HFFc6 (cell line): ENCODE data around the gene MBD5. TPM values are rescaled to one million over a fixed set of nuclear protein-coding genes. Genes with fewer than 3 reads are reported as not detected.

ENCODE experiments used
- DNase-seq: peaks from one replicate; pipeline ENCODE4 v3.0.0-alpha.2; 2018
- H3K27ac Mint-ChIP-seq: 2 replicates; pipeline ENCODE4 v1.8.0; 2020; ENCODE audit warnings: mild to moderate bottlenecking, mixed read lengths
- H3K27me3 Mint-ChIP-seq: 2 replicates; pipeline ENCODE4 v1.8.0; 2021; ENCODE audit warnings: mild to moderate bottlenecking, moderate library complexity, mixed read lengths; ENCODE audit not compliant: insufficient read depth
- H3K36me3 Mint-ChIP-seq: 2 replicates; pipeline ENCODE4 v1.8.0; 2021; ENCODE audit warnings: low read depth, mixed read lengths
- H3K4me1 Mint-ChIP-seq: 2 replicates; pipeline ENCODE4 v1.8.0; 2020; ENCODE audit warnings: low read depth, mixed read lengths
- H3K4me3 Mint-ChIP-seq: 2 replicates; pipeline ENCODE4 v1.8.0; 2020; ENCODE audit warnings: mild to moderate bottlenecking, moderate library complexity, mixed read lengths
- H3K9me3 Mint-ChIP-seq: 2 replicates; pipeline ENCODE4 v1.8.0; 2020; ENCODE audit warnings: mild to moderate bottlenecking, mixed read lengths
- total RNA-seq, 6 experiments: library from RNA; stranded (reverse); fragmentation: NEBNext Ultra II Directional; extraction: Animal tissue kit (Norgen Biotek cat#: 25700); gene quantifications; 2 replicates in 1 of 6; 3 replicates in 5 of 6; pipeline ENCODE4 v1.2.3, GENCODE V29; 2021
- TF ChIP-seq, protein P1 (sequence below): fragments of 200-600 bp; sonication (generic); IDR thresholded peaks from 2 replicates; pipeline ENCODE4 v1.5.0; 2021; ENCODE audit warnings: antibody characterized with exemption, mild to moderate bottlenecking

MBD5 gene
- total RNA-seq, 6 experiments from 2014 or later: 29.1 to 41.0 (median 35.0) TPM

DNA sequence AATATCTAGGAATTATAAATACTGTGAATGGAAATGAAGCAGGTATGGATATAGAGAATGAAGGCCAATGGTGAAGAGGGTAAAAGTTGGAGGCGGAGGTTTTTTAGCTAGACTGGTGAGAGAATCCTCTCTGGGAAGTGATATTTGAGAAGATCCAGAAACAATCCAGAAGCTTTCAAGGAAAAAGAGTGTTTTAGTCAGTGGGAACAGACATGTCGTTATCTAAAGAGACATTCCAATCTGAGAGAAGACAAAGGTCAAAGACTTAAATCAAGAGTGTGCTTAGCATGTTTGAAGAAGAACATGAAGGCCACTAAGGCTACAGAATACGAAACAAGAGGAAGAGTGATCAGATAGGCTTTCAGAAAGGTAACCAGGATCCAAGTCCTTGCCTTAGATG, 211.0 kb downstream of the MBD5 start:
- H3K4me1 Mint-ChIP-seq: no peaks in the 10 kb centered on the region
- TF ChIP-seq, protein P1, sequence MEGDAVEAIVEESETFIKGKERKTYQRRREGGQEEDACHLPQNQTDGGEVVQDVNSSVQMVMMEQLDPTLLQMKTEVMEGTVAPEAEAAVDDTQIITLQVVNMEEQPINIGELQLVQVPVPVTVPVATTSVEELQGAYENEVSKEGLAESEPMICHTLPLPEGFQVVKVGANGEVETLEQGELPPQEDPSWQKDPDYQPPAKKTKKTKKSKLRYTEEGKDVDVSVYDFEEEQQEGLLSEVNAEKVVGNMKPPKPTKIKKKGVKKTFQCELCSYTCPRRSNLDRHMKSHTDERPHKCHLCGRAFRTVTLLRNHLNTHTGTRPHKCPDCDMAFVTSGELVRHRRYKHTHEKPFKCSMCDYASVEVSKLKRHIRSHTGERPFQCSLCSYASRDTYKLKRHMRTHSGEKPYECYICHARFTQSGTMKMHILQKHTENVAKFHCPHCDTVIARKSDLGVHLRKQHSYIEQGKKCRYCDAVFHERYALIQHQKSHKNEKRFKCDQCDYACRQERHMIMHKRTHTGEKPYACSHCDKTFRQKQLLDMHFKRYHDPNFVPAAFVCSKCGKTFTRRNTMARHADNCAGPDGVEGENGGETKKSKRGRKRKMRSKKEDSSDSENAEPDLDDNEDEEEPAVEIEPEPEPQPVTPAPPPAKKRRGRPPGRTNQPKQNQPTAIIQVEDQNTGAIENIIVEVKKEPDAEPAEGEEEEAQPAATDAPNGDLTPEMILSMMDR: no peak
- no peak for DNase-seq
- H3K4me3 Mint-ChIP-seq: no peak overlapping the region
- H3K36me3 Mint-ChIP-seq: peaks cover 21% of the 10 kb centered on the region
- H3K9me3 Mint-ChIP-seq: peaks cover 9% of the 10 kb centered on the region
- H3K27me3 Mint-ChIP-seq: no peaks in the 10 kb centered on the region
- no peak overlapping the region for H3K27ac Mint-ChIP-seq

DNA sequence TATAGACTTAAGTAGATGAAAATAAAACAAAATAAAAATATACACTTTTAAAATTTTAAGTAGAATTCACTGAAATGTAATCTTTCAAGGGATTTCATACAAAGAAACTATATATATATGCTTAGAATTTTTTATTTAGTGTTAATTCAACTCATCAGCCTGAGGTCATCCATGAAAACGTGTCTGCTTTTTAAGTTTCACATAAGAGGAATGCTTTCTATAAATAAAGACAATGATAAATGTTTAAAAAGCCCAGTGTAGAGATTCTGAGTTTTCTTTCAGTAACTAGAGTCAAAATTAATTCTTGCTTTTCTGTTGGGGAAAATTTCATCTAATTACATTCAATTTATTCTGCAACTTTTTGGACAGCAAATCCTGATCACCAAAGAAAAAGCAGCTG, 213.3 kb downstream of the MBD5 start:
- Mint-ChIP-seq H3K4me3 (no peak overlapping the region), H3K27ac (no peak overlapping the region), H3K9me3 (peaks cover 15% of the 10 kb centered on the region), H3K4me1 (peaks cover 6% of the 10 kb centered on the region), H3K36me3 (peaks cover 24% of the 10 kb centered on the region), H3K27me3 (no peaks in the 10 kb centered on the region)
- TF ChIP-seq, protein P1: no peak
- DNase-seq: no peak

DNA sequence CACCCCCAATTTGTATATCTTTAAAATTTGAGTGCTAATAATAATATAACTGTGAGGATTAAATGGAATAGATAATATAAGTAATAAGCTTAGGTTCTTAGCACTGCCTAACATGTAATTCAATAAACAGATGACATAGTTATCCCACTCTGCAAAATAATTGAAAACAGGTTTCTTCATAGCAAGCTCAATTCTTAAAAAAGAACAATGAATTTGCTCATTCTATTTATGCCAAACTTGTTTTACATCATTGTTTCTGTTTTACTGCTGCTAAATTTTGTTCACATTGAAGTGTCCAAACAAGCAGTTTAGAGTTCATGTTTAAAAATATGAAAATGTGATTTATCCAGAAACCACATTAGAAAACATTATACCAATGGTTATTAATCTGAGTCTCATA, 217.0 kb downstream of the MBD5 start:
- peaks cover 6% of the 10 kb centered on the region for H3K4me1 Mint-ChIP-seq
- H3K36me3 Mint-ChIP-seq: peaks cover 35% of the 10 kb centered on the region
- DNase-seq: no peak
- H3K4me3 Mint-ChIP-seq: no peak overlapping the region
- TF ChIP-seq, protein P1: no peak
- H3K27me3 Mint-ChIP-seq: peaks cover 1% of the 10 kb centered on the region; the same call in 1 of the 2 replicates
- H3K27ac Mint-ChIP-seq: no peak overlapping the region
- peaks cover 21% of the 10 kb centered on the region for H3K9me3 Mint-ChIP-seq

DNA sequence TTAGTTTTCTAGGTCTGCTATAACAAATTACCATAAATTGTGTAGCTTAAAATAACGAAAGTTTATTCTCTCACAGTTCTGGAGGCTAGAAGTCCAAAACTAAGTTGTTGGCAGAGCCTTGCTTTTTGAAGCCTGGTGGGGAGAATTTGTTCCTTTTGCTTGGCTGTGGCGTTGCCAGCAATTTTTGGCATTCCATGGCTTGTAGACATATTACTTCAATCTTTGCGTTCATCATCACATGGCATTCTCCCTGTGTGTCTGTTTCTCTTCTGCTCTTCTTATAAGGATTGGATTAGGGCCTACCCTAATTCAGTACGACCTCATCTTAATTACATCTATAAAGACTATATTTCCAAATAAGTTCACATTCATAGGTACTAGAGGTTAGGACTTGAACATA, 217.7 kb downstream of the MBD5 start:
- Mint-ChIP-seq H3K27ac (no peak overlapping the region; the same call in 1 of the 2 replicates), H3K36me3 (peaks cover 35% of the 10 kb centered on the region), H3K9me3 (peaks cover 21% of the 10 kb centered on the region), H3K4me1 (peaks cover 6% of the 10 kb centered on the region), H3K4me3 (no peak overlapping the region), H3K27me3 (peaks cover 1% of the 10 kb centered on the region; the same call in 1 of the 2 replicates)
- TF ChIP-seq, protein P1: no peak
- no peak for DNase-seq

DNA sequence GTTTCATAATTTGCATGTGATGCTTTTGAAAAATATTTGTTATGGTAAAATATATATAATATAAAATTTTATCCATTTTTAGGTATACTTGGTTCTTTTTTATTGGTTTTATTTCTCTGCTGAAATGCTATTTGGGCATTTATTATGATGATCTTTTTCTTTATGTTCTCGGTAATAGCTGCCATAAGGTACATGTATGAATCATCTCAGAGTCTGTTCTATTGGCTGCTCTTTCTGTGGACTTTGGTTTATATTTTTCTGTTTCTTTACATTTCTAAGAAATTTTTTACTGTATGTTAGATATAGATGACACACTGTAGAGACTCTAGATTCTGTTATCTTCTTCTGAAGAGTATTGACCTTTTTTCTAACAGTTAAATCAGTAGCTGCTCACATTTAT, 219.9 kb downstream of the MBD5 start:
- no peak overlapping the region for H3K4me3 Mint-ChIP-seq
- H3K27me3 Mint-ChIP-seq: peaks cover 1% of the 10 kb centered on the region; the same call in 1 of the 2 replicates
- peaks cover 35% of the 10 kb centered on the region for H3K36me3 Mint-ChIP-seq
- no peak for DNase-seq
- TF ChIP-seq, protein P1: no peak
- H3K27ac Mint-ChIP-seq: no peak overlapping the region
- peaks cover 20% of the 10 kb centered on the region for H3K4me1 Mint-ChIP-seq
- H3K9me3 Mint-ChIP-seq: peaks cover 21% of the 10 kb centered on the region
